GM18951 (cell line): ENCODE measurements around the gene RTL10.

Experiments used
- POLR2A ChIP-seq: IDR thresholded peaks from 4 replicates; pipeline ENCODE4 v1.6.1; 2011; ENCODE audit warnings: mild to moderate bottlenecking; ENCODE audit not compliant: insufficient read length, insufficient read depth; ENCODE audit errors: extremely low read depth
- in situ Hi-C: fragments of 300-500 bp; cut with MboI; formaldehyde crosslinking; loops from one replicate; pipeline ENCODE4 v1.12.0; 2022; ENCODE audit warnings: low sequenced_read_pairs, mixed read lengths, inconsistent platforms; ENCODE audit not compliant: unreplicated experiment

Gene RTL10

DNA sequence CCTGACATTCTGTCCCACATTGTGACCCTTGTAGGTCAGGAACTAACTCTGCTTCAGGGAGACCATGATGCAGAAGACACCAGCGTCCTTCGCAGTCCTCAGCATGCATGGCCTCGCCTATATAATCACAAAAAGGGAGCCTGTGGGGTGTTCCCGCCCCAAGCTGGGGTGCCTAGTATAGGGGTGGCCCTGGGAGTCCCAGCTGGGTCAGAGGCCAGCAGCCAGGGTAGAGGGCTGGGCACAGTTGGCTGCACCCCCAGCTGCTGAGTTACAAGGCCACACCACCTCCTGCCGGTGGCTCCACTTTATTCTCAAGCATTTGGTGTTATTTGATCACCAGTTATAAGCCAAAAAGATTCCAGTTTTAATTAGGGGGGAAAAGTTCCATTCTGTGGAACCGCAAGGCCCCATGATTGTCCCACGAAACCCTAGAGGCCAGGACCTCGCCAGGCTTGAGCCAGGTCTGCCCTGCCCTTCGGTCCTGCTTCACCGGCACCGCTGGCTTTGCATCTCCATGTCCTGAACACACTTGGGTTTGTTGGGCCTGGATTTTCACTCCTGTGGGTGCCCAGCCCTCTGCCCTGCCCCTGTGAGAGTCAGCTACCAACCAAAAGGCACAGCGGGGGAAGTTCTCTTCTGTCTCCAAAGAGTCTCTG is 15.0 kb upstream of the RTL10 start:
- no peak for TF ChIP-seq POLR2A
- in situ Hi-C loops: no loop called here

DNA sequence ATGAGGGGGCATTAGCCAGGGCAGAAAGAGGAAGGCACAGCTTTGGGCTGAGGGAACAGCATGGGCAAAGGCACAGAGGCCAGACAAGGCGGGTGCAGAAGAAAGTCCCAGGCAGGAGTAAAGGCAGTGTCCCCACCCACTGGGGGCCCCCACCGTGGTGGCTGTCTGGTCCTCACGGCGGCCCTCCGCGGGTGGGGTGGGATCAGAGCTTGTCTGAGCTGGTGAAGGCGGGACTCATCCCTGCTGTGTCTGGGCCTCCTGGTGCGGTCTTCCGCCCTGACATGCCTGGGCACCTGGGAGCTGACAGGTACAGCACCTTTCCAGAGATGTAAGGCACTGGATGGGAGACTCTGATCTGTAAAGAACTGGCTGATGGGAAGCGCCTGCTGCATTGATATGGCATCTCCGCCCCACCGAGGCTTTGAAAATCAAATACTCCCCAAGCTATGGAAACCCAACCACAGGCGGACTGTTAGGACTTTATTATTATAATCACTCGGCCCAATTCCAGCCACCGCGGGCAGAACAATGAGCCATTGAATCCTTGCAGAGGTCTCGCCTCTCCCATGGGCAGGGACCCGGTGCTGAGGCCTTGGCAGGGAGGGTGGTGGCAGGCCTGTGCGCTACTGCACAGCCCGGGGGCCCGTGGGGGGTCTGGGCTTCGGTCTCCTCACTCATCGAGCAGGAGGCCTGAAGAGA is 14.2 kb upstream of the RTL10 start:
- in situ Hi-C loops: no loop called here

DNA sequence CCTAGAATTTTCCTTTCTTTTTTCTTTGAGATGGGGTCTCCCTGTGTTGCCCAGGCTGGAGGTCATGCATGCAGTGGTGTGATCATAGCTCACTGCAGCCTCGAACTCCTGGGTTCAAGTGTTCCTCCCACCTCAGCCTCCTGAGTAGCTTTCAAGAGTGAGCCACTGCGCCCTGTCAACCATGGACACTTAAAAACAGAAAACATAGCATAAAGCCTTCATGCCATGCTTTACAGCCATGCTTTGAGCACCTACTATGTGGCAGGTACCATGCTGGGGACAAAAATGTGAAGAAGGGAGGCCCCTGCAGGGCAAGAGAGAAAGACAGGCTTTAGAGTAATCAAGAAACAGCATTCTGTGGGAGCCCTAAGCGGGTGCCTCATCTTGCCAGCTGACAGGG is 13.7 kb upstream of the RTL10 start:
- TF ChIP-seq POLR2A: no peak
- in situ Hi-C loops: no loop called here

More for the DNA sequence above, 14.2 kb upstream of the RTL10 start:
- TF ChIP-seq POLR2A: no peak

DNA sequence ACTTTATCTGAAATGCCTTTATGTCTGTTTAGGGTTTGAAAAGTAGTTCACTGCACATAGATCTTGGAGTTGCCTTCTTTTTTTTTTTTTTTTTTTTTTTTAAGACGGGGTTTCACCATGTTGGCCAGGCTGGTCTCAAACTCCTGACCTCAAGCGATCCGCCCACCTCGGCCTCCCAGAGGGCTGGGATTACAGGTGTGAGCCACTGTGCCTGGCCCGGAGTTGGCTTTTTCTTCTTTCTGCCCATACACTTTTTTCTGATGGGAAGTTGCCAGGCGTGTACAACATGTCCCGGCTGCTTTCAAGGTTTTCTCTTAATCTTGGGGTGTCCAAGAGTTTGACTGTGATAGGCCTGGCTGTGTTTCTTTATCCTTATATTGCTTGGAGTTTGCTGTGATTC is 12.9 kb upstream of the RTL10 start:
- in situ Hi-C loops: no loop called here
- TF ChIP-seq POLR2A: no peak

DNA sequence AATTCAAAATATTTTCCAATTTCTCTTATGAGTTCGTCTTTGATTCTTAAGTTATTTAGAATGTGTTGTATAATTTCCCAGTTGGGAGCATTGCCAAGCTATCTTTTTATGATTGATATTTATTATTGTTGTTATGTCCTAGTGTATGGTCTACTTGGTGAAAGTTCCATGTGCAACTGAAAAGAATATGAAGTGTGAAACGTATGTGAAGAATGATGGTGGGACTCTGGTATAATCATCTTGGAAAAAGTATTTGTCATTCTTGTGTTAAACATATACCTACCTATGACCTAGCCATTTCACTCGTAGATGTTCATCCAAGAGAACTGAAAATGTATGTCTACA is 12.0 kb upstream of the RTL10 start:
- TF ChIP-seq POLR2A: no peak
- in situ Hi-C loops: no loop called here

DNA sequence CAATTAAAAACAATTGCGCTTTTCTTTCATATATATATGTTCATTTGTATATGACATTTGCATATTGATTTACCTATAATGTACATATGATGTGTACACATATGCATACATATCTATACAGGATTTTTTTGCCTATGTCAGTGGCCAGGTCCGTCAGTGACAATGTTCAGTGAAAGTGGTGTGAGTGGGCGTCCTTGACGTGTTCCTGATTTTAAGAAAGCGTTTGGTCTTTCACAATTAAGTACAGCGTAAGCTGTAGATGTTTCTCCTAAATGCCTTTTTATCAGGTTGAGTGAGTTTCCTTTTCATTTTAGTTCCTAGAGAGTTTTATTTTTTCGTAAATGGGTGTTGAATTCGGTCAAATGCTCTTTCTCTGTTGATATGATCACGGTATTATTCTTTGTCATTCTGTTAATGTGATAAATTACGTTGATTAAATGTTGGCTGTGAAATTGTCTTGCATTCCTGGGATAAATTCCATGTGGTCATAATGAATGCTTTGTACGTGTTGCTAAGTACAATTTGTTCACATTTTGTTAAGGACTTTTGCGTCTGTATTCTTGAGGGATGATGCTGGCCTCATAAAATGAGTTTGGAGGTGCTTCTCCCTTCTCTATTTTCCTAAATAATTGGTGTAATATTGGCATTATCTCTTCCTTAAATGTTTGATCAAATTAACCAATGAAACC is 10.6 kb upstream of the RTL10 start:
- no peak for TF ChIP-seq POLR2A
- in situ Hi-C loops: no loop called here

DNA sequence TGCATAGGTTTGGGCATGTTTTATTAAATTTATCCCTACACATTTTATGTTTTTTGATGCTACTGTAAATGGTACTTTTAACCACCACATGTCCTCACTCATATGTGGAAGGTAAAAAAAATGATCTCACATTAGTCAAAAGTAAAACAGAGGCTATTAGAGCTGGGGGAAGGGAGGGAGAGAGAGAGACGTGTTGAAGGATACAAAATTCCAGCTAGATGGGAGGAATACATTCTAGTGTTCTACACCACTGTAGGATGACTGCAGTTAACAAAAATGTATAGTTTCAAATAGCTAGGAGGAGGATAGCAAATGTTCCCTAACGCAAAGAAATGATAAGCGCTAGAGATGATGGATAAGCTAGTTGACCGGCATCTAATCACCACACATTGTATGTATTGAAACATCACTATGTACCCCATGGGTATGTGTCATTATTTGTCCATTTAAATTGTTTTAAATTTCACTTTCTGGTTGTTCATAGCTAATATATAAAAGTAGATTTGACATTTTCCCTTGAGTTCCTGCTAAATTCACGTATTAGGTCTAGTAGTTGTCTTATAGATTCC is 9.9 kb upstream of the RTL10 start:
- TF ChIP-seq POLR2A: no peak

DNA sequence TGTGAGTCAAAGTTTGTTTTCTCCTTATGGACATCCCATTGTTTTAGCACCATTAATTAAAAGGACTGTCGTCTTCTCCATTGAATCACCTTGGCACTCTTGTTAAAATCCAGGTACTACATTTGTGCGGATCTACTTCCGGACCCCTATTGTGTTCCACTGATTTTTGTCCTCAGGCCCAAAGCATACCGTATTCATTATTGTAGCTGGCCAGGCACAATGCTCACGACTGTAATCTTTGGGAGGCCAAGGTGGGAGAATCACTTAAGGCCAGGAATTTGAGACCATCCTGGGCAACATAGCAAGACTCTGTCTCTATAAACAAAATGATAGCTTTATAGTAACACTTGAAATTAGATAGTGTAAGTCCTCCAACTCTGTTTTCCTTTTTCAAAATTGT is 8.9 kb upstream of the RTL10 start:
- in situ Hi-C loops: no loop called here
- TF ChIP-seq POLR2A: no peak

More for the DNA sequence above, 9.9 kb upstream of the RTL10 start:
- in situ Hi-C loops: no loop called here

DNA sequence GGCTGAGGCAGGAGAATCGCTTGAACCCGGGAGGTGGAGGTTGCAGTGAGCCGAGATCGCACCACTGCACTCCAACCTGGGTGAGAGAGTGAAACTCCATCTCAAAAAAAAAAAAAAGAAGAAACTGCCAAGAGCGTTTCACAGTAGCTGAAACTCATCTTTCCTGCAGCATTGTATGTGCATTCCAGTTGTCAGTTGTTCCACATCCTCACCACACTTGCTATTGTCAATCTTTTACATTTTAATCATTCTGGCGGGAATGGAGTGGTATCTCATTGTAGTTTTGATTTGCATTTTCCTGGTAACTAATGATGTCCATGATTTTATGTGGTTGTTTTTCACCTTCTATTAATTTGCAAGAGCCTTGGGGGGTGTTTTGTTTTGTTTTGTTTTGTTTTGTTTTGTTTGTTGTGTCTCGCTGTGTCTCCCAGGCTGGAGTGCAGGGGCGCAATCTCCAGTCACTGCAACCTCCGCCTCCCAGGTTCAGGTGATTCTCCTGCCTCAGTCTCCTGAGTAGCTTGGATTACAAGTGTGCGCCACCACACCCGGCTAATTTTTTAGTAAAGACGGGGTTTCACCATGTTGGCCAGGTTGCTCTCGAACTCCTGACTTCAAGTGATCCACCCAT is 8.1 kb upstream of the RTL10 start:
- TF ChIP-seq POLR2A: no peak
- in situ Hi-C loops: no loop called here

DNA sequence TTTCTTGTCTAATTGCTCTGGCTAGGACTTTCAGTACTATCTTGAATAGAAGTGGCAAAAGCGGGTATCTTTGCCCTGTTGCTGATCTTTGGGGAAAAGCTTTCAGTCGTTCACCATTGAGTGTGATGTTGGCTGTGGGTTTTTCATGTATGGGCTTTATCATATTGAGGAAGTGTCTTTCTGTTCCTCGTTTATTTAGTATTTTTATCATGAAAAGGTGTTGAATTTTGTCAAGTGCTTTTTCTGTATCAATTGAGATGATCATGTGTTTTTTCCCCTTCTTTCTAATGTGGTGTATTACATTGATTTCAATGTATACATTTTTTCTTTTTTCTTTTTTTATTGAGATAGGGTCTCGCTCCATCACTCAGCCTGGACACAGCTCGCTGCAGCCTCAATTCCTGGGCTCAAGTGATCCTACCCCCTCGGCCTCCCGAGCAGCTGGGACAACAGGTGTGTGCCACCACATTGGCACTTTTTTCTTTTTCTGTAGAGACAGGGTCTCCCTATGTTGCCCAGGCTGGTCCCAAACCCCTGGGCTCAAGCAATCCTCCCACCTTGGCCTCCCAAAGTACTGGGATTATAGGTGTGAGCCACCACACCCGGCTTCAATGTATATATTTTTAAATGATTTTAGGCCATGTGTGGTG is 5.3 kb upstream of the RTL10 start:
- in situ Hi-C loops: no loop called here
- TF ChIP-seq POLR2A: no peak

DNA sequence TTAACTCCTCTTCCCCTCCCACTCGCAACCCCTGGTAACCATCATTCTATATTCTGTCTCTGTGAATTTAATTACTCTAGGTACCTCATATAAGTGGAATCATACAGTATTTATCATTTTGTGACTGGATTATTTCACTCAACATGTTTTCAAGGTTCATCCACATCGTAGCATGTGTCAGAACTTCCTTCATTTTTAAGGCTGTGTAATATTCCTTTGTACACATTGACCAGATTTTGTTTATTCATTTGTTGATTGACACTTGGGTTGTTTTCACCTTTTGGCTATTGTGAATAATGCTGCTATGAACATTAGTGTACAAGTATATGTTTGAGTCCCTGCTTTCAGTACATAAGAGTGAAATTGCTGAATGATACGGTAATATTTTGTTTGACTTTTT is 2.7 kb upstream of the RTL10 start:
- in situ Hi-C loops: no loop called here
- TF ChIP-seq POLR2A: no peak

DNA sequence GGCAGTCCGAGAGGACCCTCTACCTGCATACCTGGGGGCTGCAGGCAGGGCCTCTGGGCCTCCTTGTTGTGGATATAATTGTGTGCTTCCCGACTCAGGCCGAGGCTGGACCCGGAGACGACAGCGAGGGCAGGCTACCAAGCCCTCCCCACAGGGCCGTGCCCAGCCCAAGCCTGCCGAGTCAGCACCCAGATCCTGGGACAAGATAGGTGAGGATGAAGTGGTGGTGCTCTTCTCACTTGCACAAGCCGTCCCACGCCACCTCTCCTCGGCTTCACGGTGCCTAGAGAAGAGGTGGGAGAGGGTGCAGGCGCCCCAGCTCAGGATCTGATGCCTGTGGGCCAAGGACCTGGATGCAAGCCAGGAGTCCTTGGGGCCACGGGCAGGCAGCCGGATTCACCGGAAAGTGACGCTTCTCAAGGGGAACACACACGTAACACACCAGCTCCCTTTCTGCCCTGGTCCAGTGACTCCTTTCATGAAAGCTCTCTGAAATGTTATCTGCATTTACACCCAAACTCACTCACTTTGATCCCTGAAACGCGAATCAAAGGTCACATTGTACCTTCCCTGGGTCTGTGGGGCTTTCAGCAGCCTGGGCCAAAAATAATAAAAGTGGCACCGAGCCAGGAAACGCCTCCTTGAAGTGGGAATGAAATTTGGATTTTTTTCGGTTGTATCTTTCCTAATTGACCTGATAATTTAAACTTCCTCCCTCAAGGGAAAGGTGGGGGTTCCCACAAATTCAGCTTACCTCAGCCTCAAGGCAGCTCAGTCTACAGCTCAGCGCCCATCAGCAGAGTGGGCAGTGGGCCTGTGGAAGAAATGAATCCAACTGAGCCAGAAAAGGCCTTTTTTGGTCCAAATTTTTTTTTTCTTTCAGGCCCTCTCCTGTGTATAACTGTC is 1.1 kb upstream of the RTL10 start:
- in situ Hi-C loops: no loop called here
- peak; percentile 47 for TF ChIP-seq POLR2A
